GM12878 (cell line): ENCODE results near the gene GNL3L. TPM values are rescaled to one million over a fixed set of nuclear protein-coding genes. Genes with fewer than 3 reads are reported as not detected.

Experiments used
- ATAC-seq: fragments of 200-7000 bp; cut with Tn5 transposase; 3 replicates; pipeline ENCODE4 v1.9.1; 2020; ENCODE audit warnings: mild to moderate bottlenecking, moderate library complexity
- BruUV-seq: library from RNA; stranded (reverse); fragments of 400-500 nt; replicated peaks from 2 replicates; lab custom pipeline; 2021; lab: Mats Ljungman, UMichigan
- CTCF ChIA-PET: fragments of 300-600 bp; sonication (Branson Sonifier 250); formaldehyde crosslinking; extraction: SDS; loops from one replicate; lab custom pipeline; 2021; ENCODE audit warnings: inconsistent platforms; lab: Yijun Ruan, JAX
- POLR2A ChIA-PET: fragments of 350-600 bp; formaldehyde crosslinking; extraction: SDS; loops from one replicate; lab custom pipeline; 2021; ENCODE audit warnings: inconsistent platforms; lab: Charles Lee
- RAD21 ChIA-PET: fragments of 300-600 bp; sonication (Branson Sonifier 250); formaldehyde crosslinking; loops from one replicate; lab custom pipeline; 2023; ENCODE audit warnings: antibody characterized with exemption; ENCODE audit not compliant: unreplicated experiment; lab: Charles Lee
- SMC1A ChIA-PET: fragments of 300-600 bp; sonication (Branson Sonifier 250); formaldehyde crosslinking; loops from one replicate; lab custom pipeline; 2023; ENCODE audit not compliant: unreplicated experiment, uncharacterized antibody; lab: Charles Lee
- DNase-seq: peaks from one replicate; pipeline ENCODE4 v3.0.0-alpha.2; 2011; ENCODE audit warnings: low read depth, low spot score
- FAIRE-seq: peaks from 3 replicates; lab custom pipeline; 2011; peaks lifted over from hg19 to GRCh38; lab: Jason Lieb, UNC
- H2AFZ ChIP-seq: 2 replicates; pipeline ENCODE4 v1.6.0; 2011; ENCODE audit warnings: low read depth, low read length, control low read depth; ENCODE audit not compliant: control insufficient read depth
- H3K27ac ChIP-seq: 2 replicates; pipeline ENCODE4 v1.5.1; 2011; ENCODE audit warnings: control low read depth; ENCODE audit not compliant: control insufficient read depth, insufficient read depth
- H3K27me3 ChIP-seq, 2 experiments: replicated peaks in 1 of 2; 2 replicates each; pipeline versions ENCODE4 v1.6.0 to v1.6.1; 2011; ENCODE audit warnings: low read length in 1 of 2; ENCODE audit not compliant: control insufficient read depth in 2 of 2, insufficient read depth in 2 of 2
- H3K36me3 ChIP-seq, 2 experiments: 2 replicates each; pipeline ENCODE4 v1.5.1; 2011; ENCODE audit warnings: low read length in 1 of 2; ENCODE audit not compliant: control insufficient read depth in 2 of 2, insufficient read depth in 2 of 2
- H3K4me1 ChIP-seq: 2 replicates; pipeline ENCODE4 v1.6.1; 2011; ENCODE audit warnings: mild to moderate bottlenecking, low read length, moderate library complexity, mixed read lengths; ENCODE audit not compliant: control insufficient read depth, insufficient read depth
- H3K4me2 ChIP-seq: 2 replicates; pipeline ENCODE4 v1.6.0; 2011; ENCODE audit warnings: control low read depth; ENCODE audit not compliant: control insufficient read depth, insufficient read depth
- H3K4me3 ChIP-seq: fragments of 200-600 bp; sonication (generic); 2 replicates; pipeline ENCODE4 v1.5.1; 2016
- H3K79me2 ChIP-seq: 2 replicates; pipeline ENCODE4 v1.6.0; 2011; ENCODE audit warnings: low read length; ENCODE audit not compliant: control insufficient read depth, insufficient read depth
- H3K9ac ChIP-seq: 2 replicates; pipeline ENCODE4 v1.8.0; 2011; ENCODE audit warnings: low read length, control low read depth, mixed read lengths; ENCODE audit not compliant: control insufficient read depth, insufficient read depth
- H3K9me3 ChIP-seq: replicated peaks from 3 replicates; pipeline ENCODE4 v1.5.1; 2011; ENCODE audit warnings: mild to moderate bottlenecking, low read length; ENCODE audit not compliant: control insufficient read depth, insufficient read depth
- H4K20me1 ChIP-seq: 2 replicates; pipeline ENCODE4 v1.6.0; 2011; ENCODE audit not compliant: control insufficient read depth, insufficient read depth
- ASH2L ChIP-seq: fragments of 300-600, 200-600 bp; sonication (generic); IDR thresholded peaks from 2 replicates; pipeline ENCODE4 v1.6.1; 2017; ENCODE audit warnings: low read depth, mild to moderate bottlenecking, borderline replicate concordance
- ATF3 ChIP-seq: IDR thresholded peaks from 2 replicates; pipeline ENCODE4 v1.6.1; 2011; ENCODE audit warnings: low read depth, mild to moderate bottlenecking, low read length, moderate library complexity, borderline replicate concordance; ENCODE audit errors: extremely low read depth
- ETV6 ChIP-seq, 2 experiments: fragments of 450-650 bp in 1 of 2; IDR thresholded peaks in 1 of 2; conservative IDR thresholded peaks in 1 of 2; 2 replicates each; pipeline ENCODE4 v1.6.1; 2014; ENCODE audit warnings: antibody characterized with exemption in 1 of 2, borderline replicate concordance in 1 of 2, low read depth in 1 of 2, mild to moderate bottlenecking in 1 of 2, moderate library complexity in 1 of 2
- FOXK2 ChIP-seq: fragments of 450-650 bp; IDR thresholded peaks from 2 replicates; pipeline ENCODE4 v1.6.1; 2017; ENCODE audit warnings: mild to moderate bottlenecking, moderate library complexity
- GATAD2B ChIP-seq: fragments of 450-650 bp; conservative IDR thresholded peaks from 2 replicates; pipeline ENCODE4 v1.6.1; 2017; ENCODE audit warnings: low read depth, mild to moderate bottlenecking, moderate library complexity
- NBN ChIP-seq: fragments of 450-650 bp; IDR thresholded peaks from 2 replicates; pipeline ENCODE4 v1.6.1; 2016
- NFYB ChIP-seq: IDR thresholded peaks from 2 replicates; pipeline ENCODE4 v1.6.1; 2011; ENCODE audit warnings: low read depth, mild to moderate bottlenecking, low read length, improper control_type of control experiment, moderate library complexity; ENCODE audit not compliant: insufficient read depth
- POLR2AphosphoS2 ChIP-seq: IDR thresholded peaks from 2 replicates; pipeline ENCODE4 v1.6.1; 2011; ENCODE audit warnings: low read depth, mild to moderate bottlenecking, low read length, improper control_type of control experiment, moderate library complexity
- RAD21 ChIP-seq: IDR thresholded peaks from 2 replicates; pipeline ENCODE4 v1.6.1; 2011; ENCODE audit warnings: mild to moderate bottlenecking, low read depth, low read length, moderate library complexity; ENCODE audit not compliant: insufficient read depth
- SMARCA5 ChIP-seq: fragments of 450-650 bp; IDR thresholded peaks from 2 replicates; pipeline ENCODE4 v1.6.1; 2017; ENCODE audit warnings: mild to moderate bottlenecking
- SMC3 ChIP-seq: IDR thresholded peaks from 2 replicates; pipeline ENCODE4 v1.6.1; 2011; ENCODE audit warnings: low read length, improper control_type of control experiment, borderline replicate concordance
- SREBF1 ChIP-seq: IDR thresholded peaks from 2 replicates; pipeline ENCODE4 v1.6.1; 2012; ENCODE audit warnings: mild to moderate bottlenecking, low read length
- SUPT20H ChIP-seq: IDR thresholded peaks from 2 replicates; pipeline ENCODE4 v1.6.1; 2011; ENCODE audit warnings: low read depth, mild to moderate bottlenecking, low read length, moderate library complexity, borderline replicate concordance; ENCODE audit not compliant: control insufficient read depth
- TAF1 ChIP-seq: IDR thresholded peaks from 2 replicates; pipeline ENCODE4 v1.6.1; 2011; ENCODE audit warnings: mild to moderate bottlenecking, low read depth, low read length, borderline replicate concordance
- TCF3 ChIP-seq: IDR thresholded peaks from 2 replicates; pipeline ENCODE4 v1.6.1; 2012; ENCODE audit warnings: low read depth, mild to moderate bottlenecking, low read length, borderline replicate concordance; ENCODE audit not compliant: insufficient read depth
- ZNF217 ChIP-seq: fragments of 450-650 bp; IDR thresholded peaks from 2 replicates; pipeline ENCODE4 v1.6.1; 2017; ENCODE audit warnings: antibody characterized with exemption, mild to moderate bottlenecking
- ZNF24 ChIP-seq: fragments of 450-650 bp; IDR thresholded peaks from 2 replicates; pipeline ENCODE4 v1.6.1; 2017; ENCODE audit warnings: antibody characterized with exemption, mild to moderate bottlenecking
- WGBS: methylation state at CpG from one replicate; pipeline ENCODE4 v1.1.6; 2016; ENCODE audit warnings: low lambda C conversion rate; ENCODE audit not compliant: insufficient replicate concordance, insufficient coverage; ENCODE audit errors: missing lambda C conversion rate; 5-methylcytosine and 5-hydroxymethylcytosine counted together
- in situ Hi-C: fragments of 300-500 bp; cut with MboI; formaldehyde crosslinking; loops from 9 replicates; pipeline ENCODE4 v1.14.3; 2018; ENCODE audit warnings: mixed read lengths
- intact Hi-C: fragments of 100-400 bp; cut with micrococcal nuclease; formaldehyde crosslinking; loops from one replicate; pipeline ENCODE4 v1.14.2; 2022; ENCODE audit not compliant: unreplicated experiment
- polyA plus RNA-seq, 11 experiments: library from polyadenylated mRNA; depleted of rRNA in 4 of 11; unstranded in 6 of 11; stranded (reverse) in 5 of 11; fragments of >200 nt; fragmentation: Nextera tagmentation in 4 of 11; fragmentation: Illumina TruSeq in 1 of 11; extraction: Ambion mirVana in 4 of 11; extraction: Trizol in 1 of 11; gene quantifications; 1 replicate in 1 of 11; 2 replicates in 10 of 11; pipeline versions ENCODE4 v1.2.1 to v1.2.3, GENCODE V29; 2011 to 2016; ENCODE audit warnings: inconsistent platforms in 2 of 11, missing spikeins in 2 of 11, low read depth in 1 of 11
- total RNA-seq, 4 experiments: library from RNA; depleted of rRNA in 3 of 4; stranded (reverse); fragments of >200 nt in 3 of 4; fragmentation: Illumina TruSeq in 1 of 4; extraction: Trizol in 1 of 4; gene quantifications; 2 replicates each; pipeline versions ENCODE4 v1.2.1 to v1.2.3, GENCODE V29; 2013 to 2021
- TF ChIP-seq, protein P1 (sequence below): fragments of 450-650 bp; IDR thresholded peaks from 2 replicates; pipeline ENCODE4 v1.6.1; 2017; ENCODE audit warnings: antibody characterized with exemption, mild to moderate bottlenecking, moderate library complexity
- TF ChIP-seq, protein P2 (sequence below): IDR thresholded peaks from 2 replicates; pipeline ENCODE4 v1.6.1; 2011; ENCODE audit warnings: mild to moderate bottlenecking, low read depth, low read length, moderate library complexity; ENCODE audit not compliant: insufficient replicate concordance

GNL3L gene
- total and polyA plus RNA-seq, 10 of the 15 experiments (the other 5 are each of a cell fraction or from before 2014, with no cell fraction given), result 5.8 to 57.9 (median 29.1) TPM

DNA sequence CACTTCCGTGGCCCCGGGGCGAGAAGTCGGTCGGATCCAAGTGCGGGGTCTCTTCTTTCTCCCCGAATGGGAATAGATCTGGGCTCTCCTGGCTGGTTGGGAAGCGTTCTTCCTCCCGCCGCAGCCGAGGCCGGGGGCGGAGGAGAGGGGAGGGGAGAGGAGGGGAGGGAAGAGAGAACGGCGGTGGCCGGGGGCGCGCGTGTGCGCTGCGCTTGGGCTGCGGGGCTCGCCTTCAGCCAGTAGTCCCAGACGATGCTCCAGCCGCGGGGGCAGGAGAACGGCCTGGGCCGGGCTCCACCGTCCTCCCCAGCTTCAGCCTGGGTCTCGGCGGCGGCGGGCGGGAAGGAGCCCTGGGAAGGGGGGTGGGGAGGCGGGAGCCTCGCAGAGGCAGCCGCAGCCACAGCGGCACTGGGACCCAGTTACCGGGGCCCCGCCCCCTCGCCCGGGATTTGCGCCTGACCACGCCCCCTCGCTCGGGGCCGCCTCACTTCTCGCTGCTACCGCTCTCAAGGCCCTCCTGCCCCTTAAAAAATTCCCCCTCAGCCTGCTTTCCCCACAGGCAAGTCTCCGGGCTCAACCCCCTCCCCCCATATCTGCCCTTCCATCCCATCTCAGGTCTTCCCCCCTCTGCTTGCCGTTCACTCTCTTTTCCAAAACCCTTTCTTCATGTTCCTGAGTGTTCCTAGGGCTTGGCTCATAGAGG is 34.1 kb upstream of the GNL3L start, which contains the start of gene FGD1:
TSS of gene FGD1 (minus strand) at position 421 of the 703 bp plus-strand sequence. CDS start 802 bp downstream, outside the sequence.
- Histone ChIP-seq H4K20me1 (no peaks in the 10 kb centered on the region), H3K9me3 (no peaks in the 10 kb centered on the region), H3K4me2 (no peak within 1 kb of the TSS), H3K4me1 (no peaks in the 10 kb centered on the region), H2AFZ (no peak within 1 kb of the TSS), H3K27ac (no peak within 1 kb of the TSS), H3K79me2 (no peaks in the 10 kb centered on the region), H3K4me3 (no peak within 1 kb of the TSS), H3K27me3 (peaks cover 0 to 3% of the 10 kb centered on the region in 2 experiments; a peak in 1 of 4 replicates), H3K9ac (no peak within 1 kb of the TSS), H3K36me3 (no peaks in the 10 kb centered on the region)
- no peak for FAIRE-seq
- in situ Hi-C loops, result no loop called here
- POLR2A ChIA-PET, result no interaction called here
- SMC1A ChIA-PET, result no interaction called here
- no peak for DNase-seq
- 34% methylated on average over 7 of the region's 51 CpGs for WGBS
- TF ChIP-seq ZNF24 (no peak), FOXK2 (no peak), SMARCA5 (no peak), ATF3 (no peak), SMC3 (no peak), RAD21 (no peak), SUPT20H (no peak), GATAD2B (no peak), ZNF217 (no peak), POLR2AphosphoS2 (no peak), ASH2L (no peak), ETV6 (conservative IDR thresholded peaks at IDR 0.05 in 1 of 2, IDR thresholded peaks at IDR 0.05 in 1 of 2; ENCODE audit: borderline replicate concordance in 1 of 2, low read depth in 1 of 2) (no peak), TCF3 (no peak), NFYB (no peak), TAF1 (no peak), SREBF1 (no peak), NBN (no peak)
- TF ChIP-seq, protein P1, sequence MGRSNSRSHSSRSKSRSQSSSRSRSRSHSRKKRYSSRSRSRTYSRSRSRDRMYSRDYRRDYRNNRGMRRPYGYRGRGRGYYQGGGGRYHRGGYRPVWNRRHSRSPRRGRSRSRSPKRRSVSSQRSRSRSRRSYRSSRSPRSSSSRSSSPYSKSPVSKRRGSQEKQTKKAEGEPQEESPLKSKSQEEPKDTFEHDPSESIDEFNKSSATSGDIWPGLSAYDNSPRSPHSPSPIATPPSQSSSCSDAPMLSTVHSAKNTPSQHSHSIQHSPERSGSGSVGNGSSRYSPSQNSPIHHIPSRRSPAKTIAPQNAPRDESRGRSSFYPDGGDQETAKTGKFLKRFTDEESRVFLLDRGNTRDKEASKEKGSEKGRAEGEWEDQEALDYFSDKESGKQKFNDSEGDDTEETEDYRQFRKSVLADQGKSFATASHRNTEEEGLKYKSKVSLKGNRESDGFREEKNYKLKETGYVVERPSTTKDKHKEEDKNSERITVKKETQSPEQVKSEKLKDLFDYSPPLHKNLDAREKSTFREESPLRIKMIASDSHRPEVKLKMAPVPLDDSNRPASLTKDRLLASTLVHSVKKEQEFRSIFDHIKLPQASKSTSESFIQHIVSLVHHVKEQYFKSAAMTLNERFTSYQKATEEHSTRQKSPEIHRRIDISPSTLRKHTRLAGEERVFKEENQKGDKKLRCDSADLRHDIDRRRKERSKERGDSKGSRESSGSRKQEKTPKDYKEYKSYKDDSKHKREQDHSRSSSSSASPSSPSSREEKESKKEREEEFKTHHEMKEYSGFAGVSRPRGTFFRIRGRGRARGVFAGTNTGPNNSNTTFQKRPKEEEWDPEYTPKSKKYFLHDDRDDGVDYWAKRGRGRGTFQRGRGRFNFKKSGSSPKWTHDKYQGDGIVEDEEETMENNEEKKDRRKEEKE, result no peak
- TF ChIP-seq, protein P2, sequence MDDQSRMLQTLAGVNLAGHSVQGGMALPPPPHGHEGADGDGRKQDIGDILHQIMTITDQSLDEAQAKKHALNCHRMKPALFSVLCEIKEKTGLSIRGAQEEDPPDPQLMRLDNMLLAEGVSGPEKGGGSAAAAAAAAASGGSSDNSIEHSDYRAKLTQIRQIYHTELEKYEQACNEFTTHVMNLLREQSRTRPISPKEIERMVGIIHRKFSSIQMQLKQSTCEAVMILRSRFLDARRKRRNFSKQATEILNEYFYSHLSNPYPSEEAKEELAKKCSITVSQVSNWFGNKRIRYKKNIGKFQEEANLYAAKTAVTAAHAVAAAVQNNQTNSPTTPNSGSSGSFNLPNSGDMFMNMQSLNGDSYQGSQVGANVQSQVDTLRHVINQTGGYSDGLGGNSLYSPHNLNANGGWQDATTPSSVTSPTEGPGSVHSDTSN, result no peak
- ATAC-seq, result peak; percentile 44
- BruUV-seq, result no TSS peak
- CTCF ChIA-PET, result no interaction called here
- intact Hi-C loops, result no loop called here
- RAD21 ChIA-PET, result no interaction called here
